Activated T-helper 2 cell treated with anti-CD3 and anti-CD28 coated beads, Interferon-gamma antibody, Interleukin-2, Interleukin-4, amounts not matched to agents 10 μg/mL and 5 μg/mL and 100 μg/mL, durations not matched to agents 14 hours and 24 hours and 36 hours (primary cell): ENCODE results near the gene GOLGA8T. TPM values are rescaled to one million over a fixed set of nuclear protein-coding genes. Genes with fewer than 3 reads are reported as not detected.

Source experiments
- total RNA-seq: library from RNA; stranded (reverse); gene quantifications from 2 replicates; pipeline ENCODE4 v1.2.3, GENCODE V29; 2022

Gene GOLGA8T
- total RNA-seq, 1 donor from 2014 or later: not detected

Other genes starting within 250 kb of the GOLGA8T start
- gene GOLGA8J, start 52.1 kb upstream of the GOLGA8T start, total RNA-seq: not detected in 2 replicates